GM23248 (cell line): Measurements from ENCODE around the gene REXO5. TPM values are rescaled to one million over a fixed set of nuclear protein-coding genes. Genes with fewer than 3 reads are reported as not detected.

Experiments used
- DNase-seq: peaks from one replicate; pipeline ENCODE4 v3.0.0-alpha.2; 2015
- H2AFZ ChIP-seq: fragments of 200-600 bp; sonication (generic); 2 replicates; pipeline ENCODE4 v1.6.1; 2016; ENCODE audit warnings: antibody characterized with exemption
- H3F3A ChIP-seq: fragments of 200-600 bp; sonication (generic); 2 replicates; pipeline ENCODE4 v1.6.1; 2016; ENCODE audit warnings: mild to moderate bottlenecking, antibody characterized with exemption, mixed run types; ENCODE audit not compliant: insufficient read depth
- H3K27ac ChIP-seq: fragments of 200-600 bp; sonication (generic); 2 replicates; pipeline ENCODE4 v1.5.1; 2016; ENCODE audit warnings: mild to moderate bottlenecking
- H3K27me3 ChIP-seq: fragments of 200-600 bp; sonication (generic); replicated peaks from 2 replicates; pipeline ENCODE4 v1.6.1; 2016; ENCODE audit warnings: mild to moderate bottlenecking; ENCODE audit not compliant: insufficient read depth
- H3K36me3 ChIP-seq: fragments of 200-600 bp; sonication (generic); 2 replicates; pipeline ENCODE4 v1.6.1; 2016; ENCODE audit warnings: low read depth, mild to moderate bottlenecking
- H3K4me1 ChIP-seq: fragments of 200-600 bp; sonication (generic); 2 replicates; pipeline ENCODE4 v1.6.1; 2016; ENCODE audit warnings: mild to moderate bottlenecking; ENCODE audit not compliant: insufficient read depth
- H3K4me2 ChIP-seq: fragments of 200-600 bp; sonication (generic); one replicate; pipeline ENCODE4 v1.6.1; 2016; ENCODE audit warnings: mild to moderate bottlenecking; ENCODE audit not compliant: unreplicated experiment
- H3K4me3 ChIP-seq: fragments of 200-600 bp; sonication (generic); 2 replicates; pipeline ENCODE4 v1.5.1; 2016; ENCODE audit warnings: mild to moderate bottlenecking
- H3K79me2 ChIP-seq: fragments of 200-600 bp; sonication (generic); 2 replicates; pipeline ENCODE4 v1.6.1; 2016; ENCODE audit warnings: mild to moderate bottlenecking; ENCODE audit not compliant: insufficient read depth
- H3K9ac ChIP-seq: fragments of 200-600 bp; sonication (generic); 2 replicates; pipeline ENCODE4 v1.6.1; 2016; ENCODE audit warnings: mild to moderate bottlenecking
- H3K9me2 ChIP-seq: fragments of 200-600 bp; sonication (generic); 2 replicates; pipeline ENCODE4 v1.6.1; 2016; ENCODE audit warnings: mixed run types, mild to moderate bottlenecking, moderate library complexity; ENCODE audit not compliant: insufficient read depth
- H3K9me3 ChIP-seq: fragments of 200-600 bp; sonication (generic); one replicate; pipeline ENCODE4 v1.6.1; 2017; ENCODE audit warnings: low read depth
- H4K20me1 ChIP-seq: fragments of 200-600 bp; sonication (generic); 2 replicates; pipeline ENCODE4 v1.6.0; 2016; ENCODE audit not compliant: insufficient read depth
- EZH2 ChIP-seq: fragments of 200-600 bp; sonication (generic); IDR thresholded peaks from 2 replicates; pipeline ENCODE4 v1.6.1; 2018; ENCODE audit warnings: antibody characterized with exemption, mild to moderate bottlenecking; ENCODE audit not compliant: insufficient read depth, poor library complexity, severe bottlenecking
- EZH2phosphoT487 ChIP-seq: fragments of 200-600 bp; sonication (generic); IDR thresholded peaks from 2 replicates; pipeline ENCODE4 v1.6.1; 2018; ENCODE audit warnings: antibody characterized with exemption, moderate library complexity, mild to moderate bottlenecking, low read depth; ENCODE audit not compliant: insufficient read depth
- WGBS, 2 experiments: methylation state at CpG; one replicate each; pipeline ENCODE4 v1.1.6; 2015 to 2017; ENCODE audit warnings: low lambda C conversion rate in 2 of 2, low coverage in 1 of 2; ENCODE audit errors: missing lambda C conversion rate in 2 of 2; 5-methylcytosine and 5-hydroxymethylcytosine counted together
- in situ Hi-C: fragments of 300-500 bp; cut with MboI; formaldehyde crosslinking; loops from 2 replicates; pipeline ENCODE4 v1.15.0; 2020
- polyA plus RNA-seq: library from polyadenylated mRNA; unstranded; fragments of >200 nt; fragmentation: Nextera tagmentation; extraction: Ambion mirVana; gene quantifications from 2 replicates; pipeline ENCODE4 v1.2.1, GENCODE V29; 2016
- total RNA-seq: library from RNA; depleted of rRNA; stranded (reverse); fragments of >200 nt; shearing (Covaris generic); gene quantifications from 2 replicates; pipeline ENCODE4 v1.2.3, GENCODE V29; 2014

Gene REXO5
- total and polyA plus RNA-seq, 2 experiments from 2014 or later: 3.5 to 7.0 TPM

DNA sequence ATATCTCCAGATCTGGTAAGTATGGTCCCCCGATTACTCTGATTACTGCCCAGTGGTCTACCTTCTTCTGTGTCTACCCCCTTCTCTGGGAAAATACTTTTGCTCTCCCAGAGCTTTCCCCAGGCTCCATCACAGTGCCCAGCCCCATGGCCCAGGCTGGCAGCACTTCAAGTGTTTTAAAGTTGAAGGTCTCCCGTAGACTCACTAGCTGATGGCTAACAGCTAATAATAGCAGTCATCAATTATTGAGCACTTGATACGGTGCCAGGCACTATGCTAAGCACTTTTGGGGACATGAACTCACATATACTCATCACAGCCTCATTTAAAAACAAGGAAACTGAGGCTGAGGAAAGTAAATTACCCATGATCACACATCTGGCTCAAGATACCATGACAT lies 60.5 kb downstream of the REXO5 start:
- Histone ChIP-seq H3K4me2 (peak overlapping the region; percentile 51), H3K4me1 (peaks cover 61% of the 10 kb centered on the region), H3K27me3 (no peaks in the 10 kb centered on the region), H4K20me1 (peaks cover under 1% of the 10 kb centered on the region; the same call in 1 of the 2 replicates), H3K9me2 (no peaks in the 10 kb centered on the region), H3K36me3 (peaks cover 6% of the 10 kb centered on the region), H3K9me3 (no peaks in the 10 kb centered on the region), H3F3A (peaks cover 52% of the 10 kb centered on the region), H3K4me3 (no peak overlapping the region), H3K9ac (peak overlapping the region; percentile 82; the same call in 1 of the 2 replicates), H2AFZ (no peak overlapping the region), H3K79me2 (peaks cover 100% of the 10 kb centered on the region), H3K27ac (peak overlapping the region; percentile 98)
- DNase-seq: no peak
- TF ChIP-seq EZH2 (no peak), EZH2phosphoT487 (no peak)
- in situ Hi-C loops: no loop called here
- WGBS, 2 experiments: 71 to 74% methylated on average over 3 of the region's 3 CpGs

- Histone ChIP-seq H3K9me3 (no peaks in the 10 kb centered on the region), H3K4me1 (peaks cover 61% of the 10 kb centered on the region), H3F3A (peaks cover 52% of the 10 kb centered on the region), H3K4me2 (peak overlapping the region; percentile 12), H3K27me3 (no peaks in the 10 kb centered on the region), H3K27ac (peak overlapping the region; percentile 19; the same call in 1 of the 2 replicates), H3K79me2 (peaks cover 100% of the 10 kb centered on the region), H3K36me3 (no peaks in the 10 kb centered on the region; the same call in 1 of the 2 replicates), H3K9me2 (no peaks in the 10 kb centered on the region), H3K4me3 (no peak overlapping the region), H4K20me1 (peaks cover 9% of the 10 kb centered on the region; the same call in 1 of the 2 replicates), H2AFZ (no peak overlapping the region), H3K9ac (no peak overlapping the region)
- DNase-seq: peak; percentile 68
- in situ Hi-C loops: no loop called here
- no peak for TF ChIP-seq EZH2
- TF ChIP-seq EZH2phosphoT487: no peak
- 28 to 43% methylated on average over 2 of the region's 2 CpGs for WGBS, 2 experiments
Observed at GRCh38 chr16:20867585-20867984, 61.3 kb downstream of the REXO5 start.

DNA sequence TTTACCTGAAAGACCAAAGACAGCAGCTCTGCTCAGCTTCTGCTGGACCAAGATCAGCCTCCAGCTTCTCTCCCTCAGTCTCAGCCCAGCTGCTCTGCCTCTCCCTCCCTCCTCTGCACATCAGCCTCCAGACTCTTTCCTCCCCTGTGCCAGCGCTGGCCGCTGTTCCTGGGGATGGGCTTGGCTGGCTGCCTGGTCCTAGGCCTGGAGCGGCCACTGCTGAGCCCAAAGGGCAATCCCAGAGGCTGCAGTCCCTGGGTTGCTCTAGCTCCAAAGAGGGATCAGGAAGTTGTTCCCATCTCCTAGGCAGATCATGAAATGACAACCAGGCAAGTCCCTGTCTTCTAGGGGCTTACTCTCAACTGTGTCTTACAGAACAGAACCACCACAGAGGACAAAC lies 62.6 kb downstream of the REXO5 start:
- no peak for TF ChIP-seq EZH2phosphoT487
- TF ChIP-seq EZH2: no peak
- DNase-seq: peak; percentile 68
- peak overlapping the region; percentile 25 for H3K27ac ChIP-seq
- peak overlapping the region; percentile 22; the same call in 1 of the 2 replicates for H3K9ac ChIP-seq
- in situ Hi-C loops: no loop called here
- H3F3A ChIP-seq: peaks cover 45% of the 10 kb centered on the region
- H3K4me3 ChIP-seq: no peak overlapping the region
- H2AFZ ChIP-seq: no peak overlapping the region
- H3K36me3 ChIP-seq: no peaks in the 10 kb centered on the region; the same call in 1 of the 2 replicates
- peaks cover 16% of the 10 kb centered on the region for H4K20me1 ChIP-seq
- H3K9me3 ChIP-seq: no peaks in the 10 kb centered on the region
- peaks cover 100% of the 10 kb centered on the region for H3K79me2 ChIP-seq
- H3K9me2 ChIP-seq: no peaks in the 10 kb centered on the region
- no peaks in the 10 kb centered on the region for H3K27me3 ChIP-seq
- peaks cover 61% of the 10 kb centered on the region for H3K4me1 ChIP-seq
- peak overlapping the region; percentile 39 for H3K4me2 ChIP-seq
- 3 to 10% methylated on average over 3 of the region's 3 CpGs for WGBS, 2 experiments

- Histone ChIP-seq H3K4me1 (peaks cover 59% of the 10 kb centered on the region), H4K20me1 (peaks cover 23% of the 10 kb centered on the region), H3K27me3 (no peaks in the 10 kb centered on the region), H3K9me2 (no peaks in the 10 kb centered on the region), H3F3A (peaks cover 38% of the 10 kb centered on the region), H3K36me3 (no peaks in the 10 kb centered on the region), H3K27ac (no peak overlapping the region), H3K9me3 (no peaks in the 10 kb centered on the region), H3K4me2 (no peak overlapping the region), H2AFZ (no peak overlapping the region), H3K79me2 (peaks cover 100% of the 10 kb centered on the region), H3K4me3 (no peak overlapping the region), H3K9ac (no peak overlapping the region)
- TF ChIP-seq EZH2 (no peak), EZH2phosphoT487 (no peak)
- no peak for DNase-seq
- 8 to 23% methylated on average over 2 of the region's 2 CpGs for WGBS, 2 experiments
- in situ Hi-C loops: no loop called here
Observed at GRCh38 chr16:20870122-20870820, 63.9 kb downstream of the REXO5 start.
